ENCODE results near the gene RHOD. TPM values are rescaled to one million over a fixed set of nuclear protein-coding genes. Genes with fewer than 3 reads are reported as not detected.

RHOD gene
- total RNA-seq, 2 donors from 2014 or later, result 2.6 to 3.4 TPM

DNA sequence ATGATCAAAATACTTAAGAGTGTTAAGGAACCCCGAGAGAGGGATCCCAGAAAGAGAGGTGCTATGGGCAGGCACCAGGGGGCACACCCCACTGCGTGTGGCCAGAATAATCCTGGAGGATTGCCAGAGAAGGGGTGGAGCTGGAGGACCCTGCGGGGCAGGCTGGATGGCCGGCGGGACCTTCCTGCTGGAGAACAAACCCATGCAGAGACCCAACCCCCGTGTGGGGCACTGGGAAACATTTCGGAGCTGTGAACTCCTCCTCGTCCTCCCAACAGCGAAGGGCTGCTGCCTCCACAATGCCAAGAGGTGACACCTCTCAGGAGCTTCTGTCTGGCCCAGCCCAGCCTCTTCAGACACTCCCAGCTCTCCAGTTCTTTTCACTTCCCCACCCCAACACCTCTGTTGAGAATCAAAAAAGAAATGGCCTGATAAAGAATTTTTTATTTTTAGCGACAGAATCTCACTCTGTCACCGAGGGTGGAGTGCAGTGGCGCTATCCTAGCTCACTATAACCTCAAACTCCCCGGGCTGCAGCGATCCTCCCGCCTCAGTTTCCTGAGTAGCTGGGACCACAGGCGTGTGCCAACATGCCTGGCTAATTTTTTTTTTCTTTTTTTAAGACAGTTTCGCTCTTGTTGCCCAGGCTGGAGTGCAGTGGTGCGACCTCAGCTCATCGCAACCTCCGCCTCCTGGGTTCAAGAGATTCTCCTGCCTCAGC, 25.6 kb downstream of the RHOD start:
- H3K4me3 Mint-ChIP-seq, result peak overlapping the region; percentile 73
- H3K36me3 Mint-ChIP-seq (ENCODE audit: insufficient read depth in 2 of 2), result no peaks in the 10 kb centered on the region
- DNase-seq, result no peak
- no peak overlapping the region for H3K27ac Mint-ChIP-seq
- H3K4me1 Mint-ChIP-seq (ENCODE audit: low read depth), result peaks cover 23% of the 10 kb centered on the region
- H3K9me3 Mint-ChIP-seq, result no peaks in the 10 kb centered on the region
- peaks cover 15% of the 10 kb centered on the region for H3K27me3 Mint-ChIP-seq (ENCODE audit: low read depth)
- peak in 1 of 2 donors; percentile 28 for ATAC-seq (replicated peaks in 1 of 2)

DNA sequence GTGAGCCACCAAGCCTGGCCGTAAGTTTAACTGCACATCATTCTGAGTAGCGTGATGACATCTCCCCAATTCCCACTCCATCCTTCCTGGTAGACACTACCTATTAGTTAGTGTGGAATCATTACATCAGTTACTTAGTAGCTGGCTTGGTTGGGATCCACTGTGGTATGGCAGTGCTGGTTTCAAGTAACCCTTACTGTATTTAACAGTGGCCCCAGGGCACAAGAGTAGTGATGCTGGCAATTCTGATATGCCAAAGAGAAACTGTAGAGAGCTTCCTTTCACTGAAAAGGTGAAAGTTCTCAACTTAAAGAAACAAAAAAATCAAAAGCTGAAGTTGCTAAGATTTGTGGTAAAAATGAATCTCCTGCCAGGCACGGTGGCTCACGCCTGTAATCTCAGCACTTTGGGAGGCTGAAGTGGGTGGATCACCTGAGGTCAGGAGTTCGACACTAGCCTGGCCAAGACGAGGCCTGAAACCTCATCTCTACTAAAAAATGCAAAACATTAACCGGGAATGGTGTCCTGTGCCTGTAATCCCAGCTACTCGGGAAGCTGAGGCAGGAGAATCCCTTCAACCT, 27.2 kb downstream of the RHOD start:
- peaks cover 17% of the 10 kb centered on the region for H3K4me1 Mint-ChIP-seq (ENCODE audit: low read depth)
- no peak for ATAC-seq (replicated peaks in 1 of 2)
- H3K36me3 Mint-ChIP-seq (ENCODE audit: insufficient read depth in 2 of 2), result no peaks in the 10 kb centered on the region
- no peak for DNase-seq
- peaks cover 15% of the 10 kb centered on the region for H3K27me3 Mint-ChIP-seq (ENCODE audit: low read depth)
- no peak overlapping the region for H3K27ac Mint-ChIP-seq
- no peak overlapping the region for H3K4me3 Mint-ChIP-seq
- no peaks in the 10 kb centered on the region for H3K9me3 Mint-ChIP-seq

DNA sequence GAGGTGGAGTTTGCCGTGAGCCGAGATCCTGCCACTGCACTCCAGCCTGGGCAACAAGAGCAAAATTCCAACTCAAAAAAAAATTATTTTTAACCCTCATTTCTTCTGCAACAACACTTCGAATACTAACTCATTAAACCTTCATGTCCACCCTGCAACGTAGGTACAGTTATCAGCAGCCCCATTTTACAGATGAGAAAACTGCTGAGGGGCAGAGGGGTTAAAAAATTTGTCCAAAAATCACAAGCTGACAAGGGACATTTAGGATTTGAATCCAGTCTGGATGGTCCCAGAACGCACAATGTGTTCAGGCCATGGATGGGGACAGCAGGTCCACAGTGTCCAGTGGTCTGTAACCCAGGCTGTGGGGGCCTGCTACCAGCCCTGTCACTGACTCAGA, 29.0 kb downstream of the RHOD start:
- DNase-seq (no peak), ATAC-seq (replicated peaks in 1 of 2) (no peak)
- no peak overlapping the region for H3K4me3 Mint-ChIP-seq
- peaks cover 15% of the 10 kb centered on the region for H3K27me3 Mint-ChIP-seq (ENCODE audit: low read depth)
- H3K4me1 Mint-ChIP-seq (ENCODE audit: low read depth), result peaks cover 11% of the 10 kb centered on the region
- no peaks in the 10 kb centered on the region for H3K9me3 Mint-ChIP-seq
- H3K36me3 Mint-ChIP-seq (ENCODE audit: insufficient read depth in 2 of 2), result no peaks in the 10 kb centered on the region
- H3K27ac Mint-ChIP-seq, result no peak overlapping the region

DNA sequence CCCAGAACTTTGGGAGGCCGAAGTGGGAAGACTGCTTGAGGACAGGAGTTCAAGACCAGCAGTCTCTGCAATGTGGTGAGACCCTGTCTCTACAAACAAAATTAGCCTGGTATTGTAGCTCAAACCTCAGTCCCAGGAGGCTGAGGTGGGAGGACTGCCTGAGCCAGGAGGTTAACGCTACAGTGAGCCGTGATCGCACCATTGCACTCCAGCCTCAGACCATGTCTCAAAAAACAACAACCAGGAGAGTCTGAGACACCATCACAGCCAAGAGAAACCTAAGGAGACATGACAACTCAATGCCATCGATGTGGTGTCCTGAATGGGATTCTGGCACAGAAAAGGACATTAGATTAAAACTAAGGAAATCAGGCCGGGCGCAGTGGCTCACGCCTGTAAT, 34.1 kb downstream of the RHOD start:
- Mint-ChIP-seq H3K4me3 (no peak overlapping the region), H3K27ac (no peak overlapping the region), H3K4me1 (ENCODE audit: low read depth) (no peaks in the 10 kb centered on the region), H3K27me3 (ENCODE audit: low read depth) (no peaks in the 10 kb centered on the region), H3K9me3 (no peaks in the 10 kb centered on the region), H3K36me3 (ENCODE audit: insufficient read depth in 2 of 2) (no peaks in the 10 kb centered on the region)
- ATAC-seq (replicated peaks in 1 of 2), result no peak
- no peak for DNase-seq

DNA sequence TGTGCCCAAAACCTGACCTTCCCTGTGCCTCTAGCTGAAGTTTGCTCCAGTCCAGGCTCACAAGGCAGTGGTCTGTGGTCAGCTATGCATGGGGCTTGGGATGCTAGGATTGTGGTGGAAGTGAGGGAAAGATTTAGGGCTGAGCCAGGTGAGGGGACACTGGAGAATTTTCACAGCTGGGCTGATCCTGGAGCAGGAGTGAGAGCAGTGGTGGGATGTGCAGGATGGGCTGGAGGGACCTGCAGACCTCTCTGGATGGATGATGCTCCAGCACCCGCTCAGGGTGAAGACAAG, 38.5 kb downstream of the RHOD start:
- Mint-ChIP-seq H3K4me1 (ENCODE audit: low read depth) (peaks cover 6% of the 10 kb centered on the region), H3K36me3 (ENCODE audit: insufficient read depth in 2 of 2) (no peaks in the 10 kb centered on the region), H3K27me3 (ENCODE audit: low read depth) (no peaks in the 10 kb centered on the region), H3K27ac (no peak overlapping the region), H3K9me3 (no peaks in the 10 kb centered on the region), H3K4me3 (no peak overlapping the region)
- DNase-seq (no peak), ATAC-seq (replicated peaks in 1 of 2) (no peak)

DNA sequence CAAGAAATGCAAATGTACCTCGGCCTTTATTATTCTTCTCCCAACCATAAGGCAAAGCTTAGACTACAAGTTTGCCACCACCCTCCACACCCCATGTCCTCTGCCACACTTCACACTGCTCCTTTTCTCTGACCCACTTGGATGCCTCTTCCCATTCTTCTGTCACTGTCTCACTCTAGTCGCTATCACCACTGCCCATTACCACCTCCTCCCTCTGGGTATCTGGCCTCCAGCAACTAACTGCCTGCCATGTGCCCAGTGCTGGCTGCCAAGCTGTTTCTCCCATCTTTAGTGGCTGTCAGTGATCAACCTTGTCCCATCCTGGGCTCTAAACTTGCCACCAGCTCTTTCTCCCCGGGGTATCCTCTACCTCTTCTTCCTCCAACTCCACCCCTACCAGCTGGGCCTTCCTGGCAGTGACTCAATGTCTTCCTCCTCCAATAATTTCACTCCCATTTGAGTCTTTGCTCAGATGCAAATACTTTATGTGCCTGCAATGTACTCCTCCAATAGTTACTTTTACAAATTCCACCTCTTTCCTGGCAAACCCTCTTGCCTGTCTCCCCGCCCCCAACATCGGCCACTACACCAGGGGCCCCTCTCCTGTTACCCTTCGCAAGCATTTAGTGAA, 42.3 kb downstream of the RHOD start:
- no peak for DNase-seq
- ATAC-seq (replicated peaks in 1 of 2), result no peak
- H3K4me3 Mint-ChIP-seq, result no peak overlapping the region
- H3K27ac Mint-ChIP-seq, result no peak overlapping the region
- no peaks in the 10 kb centered on the region for H3K36me3 Mint-ChIP-seq (ENCODE audit: insufficient read depth in 2 of 2)
- H3K27me3 Mint-ChIP-seq (ENCODE audit: low read depth), result no peaks in the 10 kb centered on the region
- no peaks in the 10 kb centered on the region for H3K9me3 Mint-ChIP-seq
- H3K4me1 Mint-ChIP-seq (ENCODE audit: low read depth), result peaks cover 31% of the 10 kb centered on the region

DNA sequence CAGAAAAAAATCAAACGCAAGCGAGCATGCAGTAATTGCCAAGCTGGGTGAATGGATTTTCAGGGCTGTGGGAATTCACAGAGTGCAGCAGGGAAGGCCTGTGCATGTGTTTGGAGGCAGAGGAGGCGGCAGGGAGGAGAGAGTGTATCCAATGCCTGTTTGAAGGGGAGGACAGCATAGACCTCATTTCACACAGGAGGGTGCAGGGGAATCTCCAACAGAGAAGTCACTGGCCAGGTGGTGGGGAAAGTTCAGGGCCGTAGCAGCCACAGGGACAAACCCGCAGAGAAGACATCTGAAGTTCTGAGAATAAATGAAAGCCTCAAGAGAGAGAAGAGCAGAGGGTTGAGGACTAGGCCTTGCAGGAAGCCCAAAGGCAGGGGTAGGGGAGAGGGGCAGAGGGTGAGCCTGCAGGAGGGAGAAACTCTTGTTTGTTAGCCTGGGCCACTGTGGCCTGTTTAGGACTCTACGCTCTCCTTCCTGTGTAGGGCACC, 43.2 kb downstream of the RHOD start:
- H3K36me3 Mint-ChIP-seq (ENCODE audit: insufficient read depth in 2 of 2), result no peaks in the 10 kb centered on the region
- no peak overlapping the region for H3K4me3 Mint-ChIP-seq
- no peaks in the 10 kb centered on the region for H3K27me3 Mint-ChIP-seq (ENCODE audit: low read depth)
- peak overlapping the region; percentile 66 for H3K27ac Mint-ChIP-seq
- H3K9me3 Mint-ChIP-seq, result no peaks in the 10 kb centered on the region
- peaks cover 40% of the 10 kb centered on the region for H3K4me1 Mint-ChIP-seq (ENCODE audit: low read depth)
- ATAC-seq (replicated peaks in 1 of 2) (peak in 1 of 2 donors; percentile 22), DNase-seq (no peak)

DNA sequence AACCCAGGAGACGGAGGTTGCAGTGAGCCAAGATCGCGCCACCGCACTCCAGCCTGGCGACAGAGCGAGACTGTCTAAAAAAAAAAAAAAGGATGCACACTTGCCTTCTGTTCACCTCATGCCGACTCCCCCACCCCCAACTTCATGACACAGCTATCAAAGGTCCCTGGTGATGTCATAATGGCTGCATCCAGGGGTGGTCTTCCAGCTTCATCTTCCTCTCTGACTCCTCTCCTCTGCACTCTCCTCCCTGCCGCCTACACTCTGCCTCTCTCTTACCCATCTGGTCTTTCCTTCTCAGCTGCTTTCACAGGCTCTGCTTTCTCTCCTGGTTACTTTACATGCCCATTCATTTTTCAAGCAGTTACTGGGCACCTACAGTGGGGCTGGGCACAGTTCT, 46.0 kb downstream of the RHOD start:
- Mint-ChIP-seq H3K4me1 (ENCODE audit: low read depth) (peaks cover 47% of the 10 kb centered on the region), H3K4me3 (peak overlapping the region in 1 of 2 donors; percentile 6), H3K9me3 (no peaks in the 10 kb centered on the region), H3K27me3 (ENCODE audit: low read depth) (no peaks in the 10 kb centered on the region), H3K27ac (no peak overlapping the region), H3K36me3 (ENCODE audit: insufficient read depth in 2 of 2) (no peaks in the 10 kb centered on the region)
- no peak for ATAC-seq (replicated peaks in 1 of 2)
- no peak for DNase-seq

DNA sequence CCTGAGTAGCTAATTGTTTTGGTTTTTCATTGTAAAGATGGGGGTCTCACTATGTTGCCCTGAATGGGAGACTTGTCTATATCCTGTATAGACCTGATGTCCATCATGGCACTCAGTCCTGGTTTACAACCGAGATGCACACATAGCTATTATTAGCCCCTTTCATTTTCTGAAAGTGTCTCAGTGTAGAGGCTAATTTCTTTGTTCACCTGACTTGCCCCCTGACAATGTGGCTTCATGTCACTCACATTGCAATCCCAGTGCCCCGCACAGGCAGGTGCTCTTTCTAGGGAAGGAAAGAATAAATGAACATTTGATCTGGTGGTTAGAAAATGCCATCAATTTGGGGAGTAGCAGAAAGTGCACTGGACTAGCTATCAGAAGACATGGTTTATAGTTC, 49.3 kb downstream of the RHOD start:
- ATAC-seq (replicated peaks in 1 of 2) (no peak), DNase-seq (no peak)
- H3K27me3 Mint-ChIP-seq (ENCODE audit: low read depth), result no peaks in the 10 kb centered on the region
- no peak overlapping the region for H3K27ac Mint-ChIP-seq
- H3K9me3 Mint-ChIP-seq, result no peaks in the 10 kb centered on the region
- H3K4me3 Mint-ChIP-seq, result no peak overlapping the region
- peaks cover 37% of the 10 kb centered on the region for H3K4me1 Mint-ChIP-seq (ENCODE audit: low read depth)
- no peaks in the 10 kb centered on the region for H3K36me3 Mint-ChIP-seq (ENCODE audit: insufficient read depth in 2 of 2)

DNA sequence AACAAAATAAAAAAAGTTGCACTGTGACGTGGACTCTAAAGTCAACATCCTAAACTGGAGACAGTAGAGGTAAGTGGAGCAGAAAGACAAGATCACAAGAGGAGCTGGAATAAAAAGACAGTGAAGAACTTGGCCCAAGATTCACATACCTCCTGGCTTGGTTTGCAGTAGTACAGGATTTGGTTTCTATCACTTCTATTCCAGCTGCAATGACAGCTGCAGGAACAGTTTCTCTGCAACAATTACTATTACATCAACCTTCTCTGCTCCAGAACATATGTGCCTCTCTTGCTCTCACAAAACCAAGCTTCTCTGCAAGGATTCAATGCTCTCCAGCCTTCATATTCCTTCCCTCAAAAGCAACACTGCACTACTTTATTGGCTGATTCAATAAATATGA, 54.6 kb downstream of the RHOD start:
- DNase-seq (no peak), ATAC-seq (replicated peaks in 1 of 2) (no peak)
- no peaks in the 10 kb centered on the region for H3K9me3 Mint-ChIP-seq
- H3K36me3 Mint-ChIP-seq (ENCODE audit: insufficient read depth in 2 of 2), result no peaks in the 10 kb centered on the region
- H3K27ac Mint-ChIP-seq, result no peak overlapping the region
- no peak overlapping the region for H3K4me3 Mint-ChIP-seq
- no peaks in the 10 kb centered on the region for H3K27me3 Mint-ChIP-seq (ENCODE audit: low read depth)
- peaks cover 12% of the 10 kb centered on the region for H3K4me1 Mint-ChIP-seq (ENCODE audit: low read depth)

DNA sequence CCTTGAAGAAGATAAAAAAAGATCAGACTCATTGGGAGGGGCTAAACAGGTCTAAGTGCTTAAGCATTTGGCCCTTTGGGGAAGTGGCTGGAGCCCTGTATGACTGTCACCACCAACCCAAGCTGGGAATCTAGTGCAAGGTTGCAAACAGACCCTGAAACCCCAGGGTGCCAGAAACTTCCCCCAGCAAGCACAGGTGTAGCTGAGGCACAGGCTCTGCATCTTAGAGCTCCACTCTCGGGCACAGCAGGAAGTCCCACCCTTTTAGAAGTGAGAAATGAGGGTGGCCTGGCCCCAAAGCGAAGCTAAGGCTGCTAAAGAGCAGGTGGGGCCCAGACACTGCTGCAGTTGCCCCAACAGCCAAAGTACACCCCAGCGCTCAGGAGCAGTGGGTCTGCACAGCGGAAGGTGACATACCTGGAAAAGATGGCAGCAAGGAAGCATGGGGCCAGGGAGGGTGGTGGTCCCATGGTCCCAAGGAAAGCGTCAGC, 56.6 kb downstream of the RHOD start:
- H3K27ac Mint-ChIP-seq, result peak overlapping the region; percentile 71

DNA sequence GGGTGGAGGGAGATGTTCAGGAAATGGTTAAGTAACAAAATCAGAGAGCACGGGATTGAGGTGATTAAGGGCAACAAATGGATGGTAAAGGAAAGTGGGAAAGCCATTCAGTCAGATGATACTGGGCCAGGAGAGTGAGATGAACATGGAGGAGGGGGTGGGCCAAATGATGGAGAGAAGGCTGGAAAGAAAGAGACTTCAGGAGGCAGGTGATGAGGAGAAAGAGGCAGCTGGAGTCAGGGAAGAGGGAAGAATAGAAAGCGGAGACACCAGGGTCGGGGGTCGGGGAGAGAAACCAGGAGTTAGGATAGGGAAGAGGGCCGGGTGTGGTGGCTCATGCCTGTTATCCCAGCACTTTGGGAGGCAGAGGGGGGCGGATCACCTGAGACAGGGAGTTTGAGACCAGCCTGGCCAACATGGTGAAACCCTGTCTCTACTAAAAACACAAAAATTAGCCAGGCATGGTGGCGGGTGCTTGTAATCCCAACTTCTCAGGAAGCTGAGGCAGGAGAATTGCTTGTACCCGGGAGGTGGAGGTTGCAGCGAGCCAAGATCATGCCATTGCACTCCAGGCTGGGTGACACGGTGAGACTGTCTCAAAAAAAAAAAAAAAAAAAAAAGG, 57.7 kb downstream of the RHOD start:
- Mint-ChIP-seq H3K36me3 (ENCODE audit: insufficient read depth in 2 of 2) (peaks cover 0 to 3% of the 10 kb centered on the region in 2 donors), H3K4me1 (ENCODE audit: low read depth) (peaks cover 12% of the 10 kb centered on the region), H3K9me3 (no peaks in the 10 kb centered on the region), H3K27ac (no peak overlapping the region), H3K27me3 (ENCODE audit: low read depth) (no peaks in the 10 kb centered on the region), H3K4me3 (no peak overlapping the region)
- DNase-seq (no peak), ATAC-seq (replicated peaks in 1 of 2) (no peak)

More for the DNA sequence above, 56.6 kb downstream of the RHOD start:
- peak overlapping the region; percentile 5 to 43 for H3K4me3 Mint-ChIP-seq
- no peaks in the 10 kb centered on the region for H3K36me3 Mint-ChIP-seq (ENCODE audit: insufficient read depth in 2 of 2)
- H3K27me3 Mint-ChIP-seq (ENCODE audit: low read depth), result no peaks in the 10 kb centered on the region
- no peaks in the 10 kb centered on the region for H3K9me3 Mint-ChIP-seq
- H3K4me1 Mint-ChIP-seq (ENCODE audit: low read depth), result peaks cover 12% of the 10 kb centered on the region
- no peak for DNase-seq
- no peak for ATAC-seq (replicated peaks in 1 of 2)

DNA sequence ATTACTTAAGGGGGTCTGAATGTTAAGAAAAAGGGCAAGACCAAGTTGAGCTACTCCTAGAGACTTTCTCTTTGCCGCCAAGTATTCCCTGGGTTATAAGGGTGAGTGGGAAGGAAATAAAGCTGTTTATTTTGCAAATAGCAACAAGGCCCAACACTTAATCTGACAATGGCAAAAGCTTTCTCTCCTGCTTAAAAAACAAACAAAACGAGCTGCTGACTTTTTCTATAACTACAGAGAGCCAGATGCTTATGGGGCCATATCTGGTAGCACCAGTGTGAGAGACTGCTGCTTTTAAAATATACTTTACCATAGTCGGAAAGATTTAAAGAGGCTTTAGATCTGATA, 60.1 kb downstream of the RHOD start:
- no peaks in the 10 kb centered on the region for H3K27me3 Mint-ChIP-seq (ENCODE audit: low read depth)
- peak overlapping the region in 1 of 2 donors; percentile 83 for H3K4me3 Mint-ChIP-seq
- H3K27ac Mint-ChIP-seq, result peak overlapping the region; percentile 19
- peaks cover 28% of the 10 kb centered on the region for H3K4me1 Mint-ChIP-seq (ENCODE audit: low read depth)
- no peak for DNase-seq
- H3K9me3 Mint-ChIP-seq, result no peaks in the 10 kb centered on the region
- peaks cover 15 to 17% of the 10 kb centered on the region in 2 donors for H3K36me3 Mint-ChIP-seq (ENCODE audit: insufficient read depth in 2 of 2)
- ATAC-seq (replicated peaks in 1 of 2), result no peak
